Psoas muscle (tissue), 8 donors: ENCODE data around the gene BTBD10. TPM values are rescaled to one million over a fixed set of nuclear protein-coding genes. Genes with fewer than 3 reads are reported as not detected.
A peak's percentile ranks its signal among the peaks of the same experiment; 100 is the strongest.

Experiments used
- ATAC-seq, 4 donors: fragments of 200-7000 bp; cut with Tn5 transposase; one replicate each; pipeline ENCODE4 v1.9.1; 2020; ENCODE audit warnings: moderate library complexity in 3 of 4, mild to moderate bottlenecking in 2 of 4
- DNase-seq, 2 donors: peaks; one replicate each; pipeline ENCODE4 v3.0.0-alpha.2; 2020
- H3K27ac ChIP-seq: fragments of 200-600 bp; one replicate; pipeline ENCODE4 v1.8.0; 2022
- H3K27me3 ChIP-seq, 3 donors: fragments of 200-600 bp in 1 of 3; one replicate each; pipeline versions ENCODE4 v1.6.1 to v1.8.0; 2013 to 2022; ENCODE audit warnings: low read length in 2 of 3, mild to moderate bottlenecking in 2 of 3, moderate library complexity in 1 of 3; ENCODE audit not compliant: insufficient read depth in 3 of 3
- H3K36me3 ChIP-seq, 2 donors: fragments of 200-600 bp in 1 of 2; one replicate each; pipeline versions ENCODE4 v1.6.1 to v1.8.0; 2013 to 2022; ENCODE audit warnings: low read depth in 1 of 2, mild to moderate bottlenecking in 1 of 2, moderate library complexity in 1 of 2; ENCODE audit not compliant: insufficient read depth in 1 of 2
- H3K4me1 ChIP-seq: fragments of 200-600 bp; one replicate; pipeline ENCODE4 v1.8.0; 2022
- H3K4me3 ChIP-seq: fragments of 200-600 bp; one replicate; pipeline ENCODE4 v1.8.0; 2022; ENCODE audit warnings: mild to moderate bottlenecking
- H3K9me3 ChIP-seq: fragments of 200-600 bp; one replicate; pipeline ENCODE4 v1.8.0; 2022
- WGBS, 3 donors: extraction: QIAGEN DNeasy Blood & Tissue Kit; methylation state at CpG; one replicate each; pipeline versions ENCODE4 v1.1.6 to v1.1.7; 2013; 5-methylcytosine and 5-hydroxymethylcytosine counted together
- intact Hi-C, 2 donors: fragments of 100-400 bp; cut with DNase I; formaldehyde crosslinking; loops; one replicate each; pipeline versions ENCODE4 v1.11.0 to v1.14.2; 2022
- polyA plus RNA-seq, 3 donors: library from polyadenylated mRNA; stranded (reverse); fragments of 200-250 nt; gene quantifications; one replicate each; pipeline ENCODE4 v1.2.3, GENCODE V29; 2013
- total RNA-seq, 4 donors: library from RNA; stranded (reverse); fragmentation: NEBNext Ultra II Directional in 2 of 4; extraction: Animal tissue kit (Norgen Biotek cat#: 25700) in 2 of 4; gene quantifications; one replicate each; pipeline versions ENCODE4 v1.2.1 to v1.2.4, GENCODE V29; 2021 to 2023
- TF ChIP-seq, protein P1 (sequence below): fragments of 200-600 bp; IDR thresholded peaks from one replicate; pipeline ENCODE4 v1.8.0; 2022; ENCODE audit warnings: antibody characterized with exemption
- donor health status: healthy with polysubstance abuse.
- donor health status: DM: no; HTN: no; CAD: no; lungs with moderate emphysema.
- donor health status: Bipolar disorder and iron deficiency.
- donor health status: healthy.
- donor health status: DM: yes; HTN: yes; CAD: no.
- donor health status: DM: no; HTN: no; CAD: no.
- donor health status: DM: no; HTN: no; CAD: no.
- donor health status: DM: yes; HTN: yes; CAD: no.

BTBD10 gene
- total and polyA plus RNA-seq, 7 donors: 10.8 to 21.2 (median 14.9) TPM

DNA sequence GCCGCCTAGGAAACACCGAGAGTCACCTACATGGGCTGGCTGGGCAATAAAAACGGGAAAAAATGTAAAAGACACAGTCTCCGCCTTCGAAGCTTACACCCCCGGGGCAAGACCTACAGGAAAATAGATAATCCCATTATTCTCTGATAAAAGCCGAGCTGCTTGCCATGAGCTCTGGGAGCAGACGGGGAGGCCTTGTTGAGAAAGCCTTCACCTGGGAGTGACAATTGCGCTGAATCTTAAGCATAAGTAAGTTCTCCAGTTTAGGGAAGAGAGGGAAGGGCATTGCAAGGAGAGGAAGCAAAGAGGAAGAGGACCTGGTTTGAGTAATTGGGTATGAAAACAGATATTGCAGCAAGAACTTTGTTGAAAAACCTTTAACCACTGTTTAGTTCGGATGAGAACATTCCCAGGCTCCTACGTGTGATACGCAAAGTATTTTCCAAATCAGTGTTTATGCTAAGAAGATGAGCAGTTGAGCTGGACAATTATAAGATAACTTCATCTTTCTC, 813 bp upstream of the BTBD10 start:
- intact Hi-C loops: no loop called here
- Histone ChIP-seq H3K9me3 (no peaks in the 10 kb centered on the region), H3K36me3 (no peaks in the 10 kb centered on the region), H3K4me3 (peak overlapping the region; percentile 87), H3K27ac (peak overlapping the region; percentile 84), H3K4me1 (peaks cover 7% of the 10 kb centered on the region), H3K27me3 (no peaks in the 10 kb centered on the region)
- ATAC-seq (no peak), DNase-seq (no peak)
- TF ChIP-seq, protein P1, sequence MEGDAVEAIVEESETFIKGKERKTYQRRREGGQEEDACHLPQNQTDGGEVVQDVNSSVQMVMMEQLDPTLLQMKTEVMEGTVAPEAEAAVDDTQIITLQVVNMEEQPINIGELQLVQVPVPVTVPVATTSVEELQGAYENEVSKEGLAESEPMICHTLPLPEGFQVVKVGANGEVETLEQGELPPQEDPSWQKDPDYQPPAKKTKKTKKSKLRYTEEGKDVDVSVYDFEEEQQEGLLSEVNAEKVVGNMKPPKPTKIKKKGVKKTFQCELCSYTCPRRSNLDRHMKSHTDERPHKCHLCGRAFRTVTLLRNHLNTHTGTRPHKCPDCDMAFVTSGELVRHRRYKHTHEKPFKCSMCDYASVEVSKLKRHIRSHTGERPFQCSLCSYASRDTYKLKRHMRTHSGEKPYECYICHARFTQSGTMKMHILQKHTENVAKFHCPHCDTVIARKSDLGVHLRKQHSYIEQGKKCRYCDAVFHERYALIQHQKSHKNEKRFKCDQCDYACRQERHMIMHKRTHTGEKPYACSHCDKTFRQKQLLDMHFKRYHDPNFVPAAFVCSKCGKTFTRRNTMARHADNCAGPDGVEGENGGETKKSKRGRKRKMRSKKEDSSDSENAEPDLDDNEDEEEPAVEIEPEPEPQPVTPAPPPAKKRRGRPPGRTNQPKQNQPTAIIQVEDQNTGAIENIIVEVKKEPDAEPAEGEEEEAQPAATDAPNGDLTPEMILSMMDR: no peak
- WGBS, 3 donors: 34 to 36% (median 34%) methylated on average over 12 of the region's 12 CpGs

DNA sequence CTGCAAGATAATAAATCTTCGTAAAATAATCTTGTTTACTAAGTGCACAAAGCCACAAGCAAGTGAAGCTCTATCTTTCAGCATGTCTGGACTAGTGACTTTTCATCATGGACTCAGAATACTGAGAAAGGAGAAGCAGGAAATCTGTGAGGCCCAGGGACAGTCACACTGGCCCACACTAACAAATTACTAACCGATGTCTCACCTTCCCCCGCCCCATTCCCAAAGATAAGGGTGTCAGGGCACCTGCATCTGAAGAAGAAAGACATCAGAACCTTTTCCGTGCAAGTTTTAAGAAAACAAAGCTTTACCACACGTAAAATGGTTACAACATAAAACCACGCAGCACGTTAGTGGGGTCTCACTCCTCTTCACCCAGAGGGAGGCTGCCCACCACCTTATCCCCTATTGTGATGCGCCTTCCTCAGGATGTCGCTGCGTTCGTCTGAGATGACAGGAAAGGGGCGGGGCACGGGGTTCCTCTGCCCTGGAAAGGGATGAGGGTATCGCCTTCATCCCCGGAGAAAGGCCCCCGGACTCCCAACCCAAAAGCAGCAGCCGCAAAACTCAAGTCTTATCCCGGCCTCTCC, 616 bp downstream of the BTBD10 start:
- H3K27me3 ChIP-seq: no peaks in the 10 kb centered on the region
- DNase-seq (peak; percentile 64 to 78), ATAC-seq (peak; percentile 49 to 67 (median 57))
- WGBS, 3 donors: 2 to 3% (median 3%) methylated on average over 18 of the region's 18 CpGs
- peak overlapping the region; percentile 84 for H3K27ac ChIP-seq
- intact Hi-C loops: no loop called here
- no peaks in the 10 kb centered on the region for H3K36me3 ChIP-seq
- TF ChIP-seq, protein P1: no peak
- no peaks in the 10 kb centered on the region for H3K9me3 ChIP-seq
- H3K4me1 ChIP-seq: peaks cover 7% of the 10 kb centered on the region
- H3K4me3 ChIP-seq: peak overlapping the region; percentile 87

DNA sequence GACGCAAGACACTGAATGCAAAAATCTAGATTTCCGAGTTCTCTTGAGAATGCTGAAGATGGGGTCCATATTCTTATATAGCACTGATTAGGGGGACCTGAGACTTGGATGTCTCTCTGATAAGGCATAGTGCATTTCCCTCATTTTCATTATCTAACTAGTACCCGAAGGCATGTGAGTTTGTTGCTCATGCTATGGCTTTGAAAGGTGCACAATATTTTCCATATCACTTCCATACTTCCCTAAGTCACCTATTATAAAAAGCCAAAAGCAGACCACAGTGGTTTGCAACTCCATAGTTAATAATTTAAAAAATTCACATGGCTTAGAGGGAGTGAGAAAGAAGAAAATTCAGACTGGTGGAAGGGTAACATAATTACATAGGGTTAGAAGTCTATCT, 1.7 kb downstream of the BTBD10 start:
- WGBS, 3 donors: 89 to 95% (median 90%) methylated on average over 3 of the region's 3 CpGs
- DNase-seq (no peak), ATAC-seq (no peak)
- H3K36me3 ChIP-seq: no peaks in the 10 kb centered on the region
- intact Hi-C loops: no loop called here
- H3K27me3 ChIP-seq: no peaks in the 10 kb centered on the region
- no peak overlapping the region for H3K27ac ChIP-seq
- peaks cover 7% of the 10 kb centered on the region for H3K4me1 ChIP-seq
- no peaks in the 10 kb centered on the region for H3K9me3 ChIP-seq
- no peak overlapping the region for H3K4me3 ChIP-seq
- TF ChIP-seq, protein P1: no peak

DNA sequence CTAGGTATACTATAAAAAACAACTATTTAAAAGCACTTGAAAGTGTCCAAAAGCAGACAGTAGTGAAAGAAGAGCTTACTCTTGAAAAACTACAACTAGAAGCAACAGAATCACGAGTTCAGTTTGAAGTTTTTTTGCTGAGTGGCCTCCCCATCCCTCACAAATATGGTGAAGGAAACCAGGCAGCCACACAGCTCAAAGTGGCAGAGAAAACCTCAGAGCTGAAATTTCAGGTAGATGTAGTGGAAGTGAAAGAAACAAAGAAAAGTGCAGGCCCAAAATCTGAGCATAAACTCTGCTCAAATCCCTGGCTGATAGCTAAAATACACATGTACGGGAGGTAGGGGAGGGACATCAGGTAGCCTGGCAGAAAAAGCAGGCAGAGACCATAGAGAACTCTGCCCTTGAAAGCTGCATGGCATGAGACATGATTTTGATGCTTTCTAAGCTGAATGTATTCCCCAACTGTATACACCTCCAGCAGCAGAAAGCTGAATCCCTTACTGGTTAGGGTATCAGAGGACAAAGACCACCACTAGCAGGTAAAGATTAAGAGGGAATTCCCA, 12.1 kb downstream of the BTBD10 start:
- TF ChIP-seq, protein P1: no peak
- WGBS, 3 donors: 90 to 93% (median 91%) methylated on average over 2 of the region's 2 CpGs
- H3K27ac ChIP-seq: no peak overlapping the region
- no peaks in the 10 kb centered on the region for H3K36me3 ChIP-seq
- no peak overlapping the region for H3K4me3 ChIP-seq
- H3K9me3 ChIP-seq: peaks cover 9% of the 10 kb centered on the region
- no peaks in the 10 kb centered on the region for H3K27me3 ChIP-seq
- peaks cover 25% of the 10 kb centered on the region for H3K4me1 ChIP-seq
- intact Hi-C loops: no loop called here
- ATAC-seq (no peak), DNase-seq (no peak)
